ENCODE results near the gene SLX4IP. TPM values are rescaled to one million over a fixed set of nuclear protein-coding genes. Genes with fewer than 3 reads are reported as not detected.

SLX4IP gene
- polyA plus RNA-seq, 3 donors = 0.76 to 2.5 (median 1.1) TPM

GRCh38 chr20:10634211-10634610 is 199.1 kb downstream of the SLX4IP start:
- no peaks in the 10 kb centered on the region for H4K20me1 ChIP-seq (ENCODE audit: insufficient read depth, low read length)
- no peak overlapping the region for H3K27ac ChIP-seq (ENCODE audit: low read depth in 1 of 2, low read length in 2 of 2)
- no peak for DNase-seq
- no peaks in the 10 kb centered on the region for H3K79me2 ChIP-seq (ENCODE audit: insufficient read depth, low read length)
- peaks cover 0 to 1% (median 0%) of the 10 kb centered on the region in 7 donors for H3K9me3 Mint-ChIP-seq
- no peak overlapping the region for H3K9ac ChIP-seq (ENCODE audit: insufficient read depth, low read length, poor library complexity, severe bottlenecking)
- no peak overlapping the region for H3K4me3 ChIP-seq (replicated peaks in 1 of 3; ENCODE audit: low read depth in 2 of 3, low read length in 3 of 3)
- H3K4me3 Mint-ChIP-seq = no peak overlapping the region
- H2AFZ ChIP-seq (ENCODE audit: insufficient read depth, low read depth, low read length, poor library complexity, severe bottlenecking) = no peak overlapping the region
- no peak overlapping the region for H3K27ac Mint-ChIP-seq
- H3K4me2 ChIP-seq (replicated peaks; ENCODE audit: extremely low read depth, low read length, poor library complexity, severe bottlenecking) = no peak overlapping the region
- no peaks in the 10 kb centered on the region for H3K4me1 Mint-ChIP-seq
- H3K36me3 Mint-ChIP-seq = peaks cover 20 to 22% of the 10 kb centered on the region in 2 donors
- H3K9me3 ChIP-seq (replicated peaks in 1 of 2; ENCODE audit: control insufficient read depth in 1 of 2, insufficient read depth in 1 of 2, low read length in 2 of 2) = no peaks in the 10 kb centered on the region
- TF ChIP-seq, protein P1, sequence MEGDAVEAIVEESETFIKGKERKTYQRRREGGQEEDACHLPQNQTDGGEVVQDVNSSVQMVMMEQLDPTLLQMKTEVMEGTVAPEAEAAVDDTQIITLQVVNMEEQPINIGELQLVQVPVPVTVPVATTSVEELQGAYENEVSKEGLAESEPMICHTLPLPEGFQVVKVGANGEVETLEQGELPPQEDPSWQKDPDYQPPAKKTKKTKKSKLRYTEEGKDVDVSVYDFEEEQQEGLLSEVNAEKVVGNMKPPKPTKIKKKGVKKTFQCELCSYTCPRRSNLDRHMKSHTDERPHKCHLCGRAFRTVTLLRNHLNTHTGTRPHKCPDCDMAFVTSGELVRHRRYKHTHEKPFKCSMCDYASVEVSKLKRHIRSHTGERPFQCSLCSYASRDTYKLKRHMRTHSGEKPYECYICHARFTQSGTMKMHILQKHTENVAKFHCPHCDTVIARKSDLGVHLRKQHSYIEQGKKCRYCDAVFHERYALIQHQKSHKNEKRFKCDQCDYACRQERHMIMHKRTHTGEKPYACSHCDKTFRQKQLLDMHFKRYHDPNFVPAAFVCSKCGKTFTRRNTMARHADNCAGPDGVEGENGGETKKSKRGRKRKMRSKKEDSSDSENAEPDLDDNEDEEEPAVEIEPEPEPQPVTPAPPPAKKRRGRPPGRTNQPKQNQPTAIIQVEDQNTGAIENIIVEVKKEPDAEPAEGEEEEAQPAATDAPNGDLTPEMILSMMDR (IDR thresholded peaks at IDR 0.05) = no peak
- peaks cover 5 to 22% of the 10 kb centered on the region in 2 donors for H3K36me3 ChIP-seq (replicated peaks in 1 of 2; ENCODE audit: control insufficient read depth in 1 of 2, insufficient read depth in 2 of 2, low read length in 2 of 2)
- intact Hi-C loops (cut with micrococcal nuclease) = no loop called here
- H3K4me1 ChIP-seq (ENCODE audit: control insufficient read depth in 1 of 2, insufficient read depth in 2 of 2, low read length in 2 of 2) = no peaks in the 10 kb centered on the region
- no peaks in the 10 kb centered on the region for H3K27me3 Mint-ChIP-seq (ENCODE audit: low read depth in 3 of 3)
- 100% methylated on average over 1 of the region's 5 CpGs for WGBS (ENCODE audit: insufficient coverage)
- no peaks in the 10 kb centered on the region for H3K27me3 ChIP-seq (ENCODE audit: control insufficient read depth in 2 of 2, insufficient read depth in 2 of 2, low read length in 2 of 2)

DNA sequence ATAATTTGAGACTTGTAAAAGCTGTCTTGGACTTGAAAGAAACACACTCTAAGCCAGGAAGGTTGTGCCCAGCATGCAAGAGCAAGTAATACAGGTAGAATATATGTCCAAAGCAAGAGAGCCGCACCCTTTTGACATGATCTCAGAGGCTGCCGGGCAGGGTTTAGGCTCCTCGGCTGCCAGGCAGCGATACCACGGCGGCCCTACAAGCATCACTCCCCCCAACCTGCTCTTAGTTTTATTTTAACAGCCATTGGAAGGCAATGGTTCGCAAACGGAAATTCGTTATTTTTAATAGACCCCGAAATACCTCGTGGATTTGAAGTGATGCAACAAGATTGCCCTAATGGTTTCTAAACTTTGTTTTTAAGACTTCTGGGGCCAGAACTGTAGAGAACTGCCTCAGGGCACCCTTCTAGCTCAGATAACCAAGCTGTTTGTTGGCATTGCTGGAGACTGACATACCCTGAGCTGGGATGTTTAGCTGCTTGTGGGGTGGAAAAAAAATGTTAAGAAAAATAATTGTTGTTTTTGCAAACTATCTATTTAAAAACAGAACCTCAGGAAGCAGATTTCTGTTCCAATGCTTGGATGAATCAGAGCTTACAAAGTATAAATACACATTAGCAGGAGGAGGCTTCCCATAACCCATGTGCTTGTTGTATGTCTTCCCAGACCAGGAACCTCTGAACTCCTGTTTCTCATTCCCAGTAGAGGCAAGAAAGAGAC is 199.7 kb downstream of the SLX4IP start:
- Histone ChIP-seq H3K9ac (ENCODE audit: insufficient read depth, low read length, poor library complexity, severe bottlenecking) (no peak overlapping the region), H3K79me2 (ENCODE audit: insufficient read depth, low read length) (no peaks in the 10 kb centered on the region), H4K20me1 (ENCODE audit: insufficient read depth, low read length) (no peaks in the 10 kb centered on the region), H3K4me2 (replicated peaks; ENCODE audit: extremely low read depth, low read length, poor library complexity, severe bottlenecking) (no peak overlapping the region), H3K36me3 (replicated peaks in 1 of 2; ENCODE audit: control insufficient read depth in 1 of 2, insufficient read depth in 2 of 2, low read length in 2 of 2) (peaks cover 11 to 28% of the 10 kb centered on the region in 2 donors), H3K27ac (ENCODE audit: low read depth in 1 of 2, low read length in 2 of 2) (no peak overlapping the region), H3K4me1 (ENCODE audit: control insufficient read depth in 1 of 2, insufficient read depth in 2 of 2, low read length in 2 of 2) (no peaks in the 10 kb centered on the region), H2AFZ (ENCODE audit: insufficient read depth, low read depth, low read length, poor library complexity, severe bottlenecking) (no peak overlapping the region), H3K27me3 (ENCODE audit: control insufficient read depth in 2 of 2, insufficient read depth in 2 of 2, low read length in 2 of 2) (no peaks in the 10 kb centered on the region), H3K9me3 (replicated peaks in 1 of 2; ENCODE audit: control insufficient read depth in 1 of 2, insufficient read depth in 1 of 2, low read length in 2 of 2) (no peaks in the 10 kb centered on the region), H3K4me3 (replicated peaks in 1 of 3; ENCODE audit: low read depth in 2 of 3, low read length in 3 of 3) (no peak overlapping the region)
- WGBS (ENCODE audit: insufficient coverage) = 86% methylated on average over 10 of the region's 11 CpGs
- TF ChIP-seq, protein P1 (IDR thresholded peaks at IDR 0.05) = no peak
- H3K36me3 Mint-ChIP-seq = peaks cover 26 to 28% of the 10 kb centered on the region in 2 donors
- no peak overlapping the region for H3K4me3 Mint-ChIP-seq
- intact Hi-C loops (cut with micrococcal nuclease) = no loop called here
- no peak overlapping the region for H3K27ac Mint-ChIP-seq
- H3K4me1 Mint-ChIP-seq = no peaks in the 10 kb centered on the region
- H3K27me3 Mint-ChIP-seq (ENCODE audit: low read depth in 3 of 3) = no peaks in the 10 kb centered on the region
- no peak for DNase-seq
- peaks cover 0 to 1% (median 0%) of the 10 kb centered on the region in 7 donors for H3K9me3 Mint-ChIP-seq

All from CD14-positive monocyte (primary cell).